HEK293 (cell line): ENCODE data around the gene ITPKC.
A peak's percentile ranks its signal among the peaks of the same experiment; 100 is the strongest.

Experiments used
- CTCF ChIP-seq: fragments of 450-650 bp; formaldehyde crosslinking; IDR thresholded peaks from 2 replicates; pipeline ENCODE4 v1.5.1; 2016; ENCODE audit warnings: missing biosample characterization, missing genetic modification characterization
- ELK4 ChIP-seq: IDR thresholded peaks from 2 replicates; pipeline ENCODE4 v1.6.1; 2011; ENCODE audit warnings: mild to moderate bottlenecking, low read depth, low read length, borderline replicate concordance
- KLF10 ChIP-seq: fragments of 450-650 bp; IDR thresholded peaks from 2 replicates; pipeline ENCODE4 v1.5.1; 2018; ENCODE audit warnings: missing biosample characterization, mild to moderate bottlenecking, missing genetic modification characterization
- KLF16 ChIP-seq: fragments of 450-650 bp; formaldehyde crosslinking; IDR thresholded peaks from 2 replicates; pipeline ENCODE4 v1.5.1; 2017; ENCODE audit warnings: missing biosample characterization, missing genetic modification characterization
- PRDM6 ChIP-seq: fragments of 450-650 bp; formaldehyde crosslinking; IDR thresholded peaks from 2 replicates; pipeline ENCODE4 v1.5.1; 2017; ENCODE audit warnings: missing biosample characterization, missing genetic modification characterization
- SP7 ChIP-seq: fragments of 450-650 bp; formaldehyde crosslinking; IDR thresholded peaks from 2 replicates; pipeline ENCODE4 v1.5.1; 2016; ENCODE audit warnings: missing biosample characterization, missing genetic modification characterization
- WT1 ChIP-seq: fragments of 450-650 bp; formaldehyde crosslinking; IDR thresholded peaks from 2 replicates; pipeline ENCODE4 v1.5.1; 2016; ENCODE audit warnings: missing biosample characterization, missing genetic modification characterization
- YY1 ChIP-seq: fragments of 450-650 bp; formaldehyde crosslinking; IDR thresholded peaks from 2 replicates; pipeline ENCODE4 v1.5.1; 2018; ENCODE audit warnings: missing biosample characterization, missing genetic modification characterization
- YY2 ChIP-seq: fragments of 450-650 bp; formaldehyde crosslinking; IDR thresholded peaks from 2 replicates; pipeline ENCODE4 v1.5.1; 2016; ENCODE audit warnings: missing biosample characterization, missing genetic modification characterization
- ZBTB26 ChIP-seq: fragments of 450-650 bp; formaldehyde crosslinking; optimal IDR thresholded peaks from 2 replicates; pipeline ENCODE3; 2016; ENCODE audit warnings: missing biosample characterization, mild to moderate bottlenecking, missing genetic modification characterization
- ZBTB8A ChIP-seq: fragments of 450-650 bp; formaldehyde crosslinking; IDR thresholded peaks from 2 replicates; pipeline ENCODE4 v1.5.1; 2016; ENCODE audit warnings: missing biosample characterization, missing genetic modification characterization
- ZEB2 ChIP-seq: fragments of 450-650 bp; formaldehyde crosslinking; IDR thresholded peaks from 2 replicates; pipeline ENCODE4 v1.5.1; 2016; ENCODE audit warnings: missing biosample characterization, missing genetic modification characterization
- ZNF138 ChIP-seq: fragments of 450-650 bp; formaldehyde crosslinking; IDR thresholded peaks from 2 replicates; pipeline ENCODE4 v1.5.1; 2016; ENCODE audit warnings: missing biosample characterization, missing genetic modification characterization, borderline replicate concordance
- ZNF169 ChIP-seq: fragments of 450-650 bp; formaldehyde crosslinking; IDR thresholded peaks from 2 replicates; pipeline ENCODE4 v1.5.1; 2016; ENCODE audit warnings: missing biosample characterization, missing genetic modification characterization
- ZNF19 ChIP-seq: fragments of 450-650 bp; formaldehyde crosslinking; IDR thresholded peaks from 2 replicates; pipeline ENCODE4; 2016; ENCODE audit warnings: missing biosample characterization, missing genetic modification characterization, low read depth
- ZNF211 ChIP-seq: fragments of 450-650 bp; formaldehyde crosslinking; IDR thresholded peaks from 2 replicates; pipeline ENCODE4 v1.5.1; 2016; ENCODE audit warnings: low read depth, missing biosample characterization, missing genetic modification characterization
- ZNF223 ChIP-seq: fragments of 450-650 bp; formaldehyde crosslinking; IDR thresholded peaks from 2 replicates; pipeline ENCODE4 v1.5.1; 2016; ENCODE audit warnings: missing biosample characterization, missing genetic modification characterization
- ZNF23 ChIP-seq: fragments of 450-650 bp; formaldehyde crosslinking; IDR thresholded peaks from 2 replicates; pipeline ENCODE4 v1.5.1; 2016; ENCODE audit warnings: missing biosample characterization, missing genetic modification characterization, borderline replicate concordance
- ZNF26 ChIP-seq: fragments of 450-650 bp; formaldehyde crosslinking; IDR thresholded peaks from 2 replicates; pipeline ENCODE4 v1.5.1; 2016; ENCODE audit warnings: missing biosample characterization, missing genetic modification characterization
- ZNF324 ChIP-seq: fragments of 450-650 bp; formaldehyde crosslinking; IDR thresholded peaks from 2 replicates; pipeline ENCODE4 v1.5.1; 2016; ENCODE audit warnings: missing biosample characterization, missing genetic modification characterization
- ZNF501 ChIP-seq: fragments of 450-650 bp; formaldehyde crosslinking; IDR thresholded peaks from 2 replicates; pipeline ENCODE4 v1.5.1; 2016; ENCODE audit warnings: missing biosample characterization, missing genetic modification characterization
- ZNF571 ChIP-seq: fragments of 450-650 bp; formaldehyde crosslinking; IDR thresholded peaks from 2 replicates; pipeline ENCODE4 v1.5.0; 2017; ENCODE audit warnings: missing biosample characterization, missing genetic modification characterization
- ZNF585B ChIP-seq: fragments of 450-650 bp; formaldehyde crosslinking; IDR thresholded peaks from 2 replicates; pipeline ENCODE4 v1.5.1; 2016; ENCODE audit warnings: missing biosample characterization, missing genetic modification characterization
- ZNF629 ChIP-seq: fragments of 450-650 bp; formaldehyde crosslinking; IDR thresholded peaks from 2 replicates; pipeline ENCODE4 v1.5.1; 2017; ENCODE audit warnings: missing biosample characterization, missing genetic modification characterization
- ZSCAN18 ChIP-seq: fragments of 450-650 bp; formaldehyde crosslinking; IDR thresholded peaks from 2 replicates; pipeline ENCODE4 v1.5.1; 2016; ENCODE audit warnings: missing biosample characterization, missing genetic modification characterization
- ZXDB ChIP-seq: fragments of 450-650 bp; formaldehyde crosslinking; IDR thresholded peaks from 2 replicates; pipeline ENCODE4 v1.5.1; 2016; ENCODE audit warnings: missing biosample characterization, missing genetic modification characterization

The ITPKC gene

GRCh38 chr19:40750058-40750873 is 33.4 kb downstream of the ITPKC start, which contains the start of gene ACTMAP (continued):
- no peak for TF ChIP-seq ZNF26 (tag by site-specific recombination)
- peak; percentile 90 for TF ChIP-seq ZNF629
- peak; percentile 88 for TF ChIP-seq KLF10 (tag by site-specific recombination)
- TF ChIP-seq ZNF19 (tag by site-specific recombination), result no peak
- TF ChIP-seq ZSCAN18 (tag by site-specific recombination), result peak; percentile 93
- TF ChIP-seq ZBTB26 (tag by site-specific recombination), result no peak
- TF ChIP-seq YY2 (tag by site-specific recombination), result peak; percentile 99
- no peak for TF ChIP-seq ZNF169 (tag by site-specific recombination)
- no peak for TF ChIP-seq ZNF23 (tag by site-specific recombination)
- TF ChIP-seq ZEB2 (tag by site-specific recombination), result peak; percentile 90
- TF ChIP-seq ELK4, result no peak
- TF ChIP-seq YY1 (tag by site-specific recombination), result no peak; the same call in 1 of the 2 replicates
- TF ChIP-seq ZNF138 (tag by site-specific recombination), result peak; percentile 5; the same call in 1 of the 2 replicates
- TF ChIP-seq ZNF324 (tag by site-specific recombination), result peak; percentile 96
- peak; percentile 92 for TF ChIP-seq ZXDB (tag by site-specific recombination)
- TF ChIP-seq ZNF571 (tag by site-specific recombination), result no peak
- peak; percentile 99 for TF ChIP-seq ZNF501 (tag by site-specific recombination)
- peak; percentile 83 for TF ChIP-seq WT1 (tag by site-specific recombination)
- TF ChIP-seq ZBTB8A (tag by site-specific recombination), result peak; percentile 39; the same call in 1 of the 2 replicates
- TF ChIP-seq CTCF (tag by site-specific recombination), result no peak
- TF ChIP-seq ZNF585B (tag by site-specific recombination), result no peak
- TF ChIP-seq PRDM6, result no peak; the same call in 1 of the 2 replicates
- TF ChIP-seq ZNF211 (tag by site-specific recombination), result no peak
- TF ChIP-seq ZNF223 (tag by site-specific recombination), result no peak
- peak; percentile 89 for TF ChIP-seq SP7 (tag by site-specific recombination)
- peak; percentile 97 for TF ChIP-seq KLF16 (tag by site-specific recombination)
